Hematopoietic multipotent progenitor cell treated with erythropoietin and hydrocortisone succinate and interleukin-3 and kit ligand, for 6 days (in vitro differentiated cells): Measurements from ENCODE around the gene SNX20.

Source experiments
- DNase-seq: peaks from one replicate; pipeline ENCODE4 v3.0.0-alpha.2; 2015

SNX20 gene, protein sequence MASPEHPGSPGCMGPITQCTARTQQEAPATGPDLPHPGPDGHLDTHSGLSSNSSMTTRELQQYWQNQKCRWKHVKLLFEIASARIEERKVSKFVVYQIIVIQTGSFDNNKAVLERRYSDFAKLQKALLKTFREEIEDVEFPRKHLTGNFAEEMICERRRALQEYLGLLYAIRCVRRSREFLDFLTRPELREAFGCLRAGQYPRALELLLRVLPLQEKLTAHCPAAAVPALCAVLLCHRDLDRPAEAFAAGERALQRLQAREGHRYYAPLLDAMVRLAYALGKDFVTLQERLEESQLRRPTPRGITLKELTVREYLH

GRCh38 chr16:50681021-50681885 lies at the start of gene SNX20:
Gene SNX20 (minus strand): TSS chr16:50681312. CDS start chr16:50677526, 3,786 bp downstream.
- peak; percentile 86 for DNase-seq

DNA sequence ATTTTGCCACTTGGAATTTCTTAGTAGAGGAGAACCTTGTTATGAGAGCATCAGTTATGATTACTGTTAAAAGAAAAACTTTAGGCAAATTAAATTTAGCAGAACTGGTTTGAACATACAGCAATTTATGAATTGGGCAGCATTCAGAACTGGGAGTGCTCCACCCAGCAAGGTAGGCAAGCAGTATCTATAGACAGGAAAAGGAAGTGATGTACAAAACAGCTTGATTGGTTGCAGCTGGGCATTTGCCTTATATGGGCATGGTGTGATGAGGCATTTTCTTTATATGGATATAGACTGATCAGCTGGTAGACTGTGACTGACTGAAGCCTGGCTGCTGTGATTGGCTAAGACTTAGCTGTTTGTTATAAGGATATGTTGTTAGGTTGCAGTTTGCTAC lies 43.2 kb upstream of the SNX20 start:
- no peak for DNase-seq

- no peak for DNase-seq
These were observed 41.8 kb upstream of the SNX20 start for GRCh38 chr16:50722960-50723359.

DNA sequence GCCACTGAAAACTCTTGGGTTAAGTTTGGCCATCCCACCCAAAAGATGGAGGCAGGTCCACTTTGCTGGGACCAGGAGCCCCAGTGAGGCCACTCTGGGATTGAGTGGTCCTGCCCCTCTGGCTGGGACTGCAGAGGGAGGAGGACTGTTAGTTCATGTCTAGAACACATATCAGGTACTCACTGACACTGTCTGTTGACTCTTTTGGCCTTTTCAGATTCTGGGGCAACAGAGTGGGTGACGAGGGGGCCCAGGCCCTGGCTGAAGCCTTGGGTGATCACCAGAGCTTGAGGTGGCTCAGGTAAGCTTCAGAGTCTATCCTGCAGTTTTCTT lies 41.3 kb upstream of the SNX20 start:
- DNase-seq = no peak

GRCh38 chr16:50721549-50722404 lies 40.7 kb upstream of the SNX20 start:
- no peak for DNase-seq

DNA sequence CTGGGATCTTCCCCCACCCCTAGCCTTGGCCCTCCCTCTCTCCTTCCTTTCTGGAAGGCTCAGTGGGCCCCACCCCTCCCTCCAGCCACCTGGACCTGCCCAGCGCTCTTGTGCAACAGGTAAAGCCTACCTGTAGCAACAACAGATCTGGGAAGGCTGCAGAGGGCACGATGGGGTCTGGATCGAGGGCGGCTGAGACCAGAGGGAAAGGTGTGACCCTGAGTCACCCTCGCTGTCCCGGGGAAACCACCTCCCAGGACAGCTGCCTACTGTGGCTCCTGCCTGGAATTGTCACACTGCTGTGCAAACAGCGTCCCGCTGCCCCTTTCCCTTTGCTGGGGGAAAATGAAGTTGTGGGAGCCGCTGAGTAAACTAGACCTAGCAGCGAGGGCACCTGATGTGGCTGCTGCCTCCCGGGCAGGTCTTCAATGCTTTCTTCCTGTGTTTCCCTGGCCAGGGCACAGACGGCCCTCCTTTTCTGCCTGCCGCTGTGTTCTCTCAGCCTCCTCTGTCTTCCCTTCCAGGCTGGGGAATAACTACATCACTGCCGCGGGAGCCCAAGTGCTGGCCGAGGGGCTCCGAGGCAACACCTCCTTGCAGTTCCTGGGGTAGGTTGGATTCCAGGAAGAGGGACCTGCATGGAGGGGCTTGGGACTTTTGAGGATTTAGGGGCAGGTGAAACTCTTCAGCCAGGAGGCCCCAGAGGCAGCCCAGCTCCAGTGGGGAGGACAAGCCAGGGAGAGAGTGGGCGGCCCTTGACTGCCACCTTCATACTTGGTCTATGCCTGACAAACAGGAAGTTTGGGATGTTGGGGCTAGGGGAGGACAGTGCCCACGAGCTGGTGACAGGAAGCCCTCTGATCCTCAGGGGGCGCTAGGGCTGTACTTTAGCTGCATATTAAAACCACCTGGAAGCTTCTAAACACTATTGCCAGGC lies 38.6 kb upstream of the SNX20 start:
- peak; percentile 50 for DNase-seq

DNA sequence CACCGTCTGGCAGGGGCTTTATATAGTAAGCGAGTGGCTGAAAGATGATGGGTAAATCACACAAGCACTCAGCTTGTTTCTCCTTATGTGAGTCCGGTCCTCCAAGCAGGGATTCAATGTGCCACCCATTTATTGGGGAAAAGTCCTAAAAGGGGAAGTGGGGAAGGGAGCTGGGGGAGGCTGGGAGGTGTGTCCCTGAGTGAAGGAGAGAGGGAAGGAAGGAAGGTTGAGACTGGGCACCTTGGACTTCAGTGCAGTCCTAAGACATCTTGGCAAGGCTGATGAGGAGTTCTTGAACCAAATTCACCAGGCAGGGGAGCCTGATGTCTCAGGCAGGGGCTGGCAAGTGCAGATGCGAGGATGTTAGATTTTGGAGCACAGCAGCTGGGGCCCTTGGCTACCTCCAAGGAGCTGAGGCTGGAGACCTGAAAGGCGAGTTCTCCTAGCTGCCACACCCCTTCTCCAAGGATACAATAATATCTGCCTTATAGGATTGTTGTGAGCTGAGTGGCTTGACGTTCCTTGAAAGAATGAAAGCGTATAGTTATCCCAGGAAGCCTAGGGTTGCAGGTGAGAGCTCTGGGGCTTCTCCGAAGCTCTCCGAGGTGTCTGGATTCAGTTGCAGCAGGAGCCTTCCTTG lies 37.8 kb upstream of the SNX20 start:
- DNase-seq = no peak

DNA sequence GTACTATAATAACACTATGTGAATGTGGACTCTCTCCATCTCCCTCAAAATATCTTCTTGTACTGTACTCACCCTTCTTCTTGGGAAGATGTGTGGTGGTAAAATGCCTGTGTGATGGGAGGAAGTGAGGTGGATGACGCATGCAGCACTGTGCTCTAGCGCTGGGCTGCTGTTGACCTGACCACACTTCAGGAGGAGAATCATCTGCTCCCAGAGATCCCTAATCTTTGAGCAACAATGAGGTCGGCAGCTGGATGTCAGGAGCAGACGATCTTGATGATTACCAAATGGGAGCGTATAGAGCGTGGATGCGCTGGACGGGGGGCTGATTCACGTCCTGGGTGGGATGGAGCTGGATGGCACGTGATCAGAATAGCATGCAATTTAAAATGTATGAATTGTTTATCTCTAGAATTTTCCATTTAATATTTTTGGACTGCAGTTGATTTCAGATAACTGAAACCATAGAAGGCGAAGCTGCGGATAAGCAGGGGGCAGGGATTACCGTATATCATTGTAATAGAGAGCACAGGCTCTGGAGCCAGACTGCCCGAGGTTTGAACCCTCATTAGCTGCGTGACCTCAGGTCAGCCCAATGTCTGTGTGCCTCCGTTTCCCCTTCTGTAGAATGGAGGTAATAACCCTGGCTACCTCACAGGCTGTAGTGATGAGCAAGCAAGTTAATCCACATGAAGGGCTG lies 37.1 kb upstream of the SNX20 start:
- DNase-seq = no peak

DNA sequence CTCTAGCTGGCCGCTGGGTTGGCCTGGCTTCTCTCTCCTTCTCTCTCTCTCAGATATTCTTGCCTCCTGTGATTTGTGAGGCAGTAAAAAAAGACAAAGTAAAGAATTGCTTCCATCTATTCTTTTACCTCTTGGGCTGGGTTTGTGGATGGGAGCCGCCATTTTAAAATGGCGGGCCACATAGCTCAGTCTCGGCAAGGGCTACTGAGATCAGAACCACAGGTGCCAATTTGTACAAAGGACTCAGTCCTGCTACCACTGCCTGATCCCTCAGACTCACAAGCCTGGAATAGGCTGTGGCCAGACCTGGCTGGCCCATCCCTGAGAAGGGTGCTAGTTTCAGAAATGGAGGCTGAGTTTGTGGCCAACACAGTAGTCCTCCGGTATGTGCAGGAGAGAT lies 36.4 kb upstream of the SNX20 start:
- no peak for DNase-seq

DNA sequence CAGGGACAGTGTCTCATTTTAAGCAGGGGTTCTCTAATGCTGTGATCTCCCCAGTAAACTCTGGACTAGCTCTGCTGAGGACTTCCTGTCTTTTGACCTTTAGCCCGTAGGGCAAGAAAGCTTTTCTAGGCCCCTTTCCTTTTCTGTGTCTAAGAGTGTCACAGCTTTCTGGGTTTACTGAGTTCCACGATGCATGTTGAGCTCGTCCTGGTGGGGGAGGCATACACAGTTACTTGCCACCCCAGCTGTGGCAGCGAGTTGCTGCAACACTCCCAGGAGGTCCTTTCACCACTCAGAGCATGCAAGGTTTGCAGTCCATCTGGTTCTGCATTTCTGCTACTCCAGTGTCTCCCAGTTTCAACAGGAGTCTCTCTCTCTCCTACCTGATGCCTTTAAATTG lies 36.0 kb upstream of the SNX20 start:
- no peak for DNase-seq

GRCh38 chr16:50712956-50713355 lies 31.8 kb upstream of the SNX20 start:
- no peak for DNase-seq

- no peak for DNase-seq
These were observed 31.4 kb upstream of the SNX20 start for GRCh38 chr16:50712560-50712898.

DNA sequence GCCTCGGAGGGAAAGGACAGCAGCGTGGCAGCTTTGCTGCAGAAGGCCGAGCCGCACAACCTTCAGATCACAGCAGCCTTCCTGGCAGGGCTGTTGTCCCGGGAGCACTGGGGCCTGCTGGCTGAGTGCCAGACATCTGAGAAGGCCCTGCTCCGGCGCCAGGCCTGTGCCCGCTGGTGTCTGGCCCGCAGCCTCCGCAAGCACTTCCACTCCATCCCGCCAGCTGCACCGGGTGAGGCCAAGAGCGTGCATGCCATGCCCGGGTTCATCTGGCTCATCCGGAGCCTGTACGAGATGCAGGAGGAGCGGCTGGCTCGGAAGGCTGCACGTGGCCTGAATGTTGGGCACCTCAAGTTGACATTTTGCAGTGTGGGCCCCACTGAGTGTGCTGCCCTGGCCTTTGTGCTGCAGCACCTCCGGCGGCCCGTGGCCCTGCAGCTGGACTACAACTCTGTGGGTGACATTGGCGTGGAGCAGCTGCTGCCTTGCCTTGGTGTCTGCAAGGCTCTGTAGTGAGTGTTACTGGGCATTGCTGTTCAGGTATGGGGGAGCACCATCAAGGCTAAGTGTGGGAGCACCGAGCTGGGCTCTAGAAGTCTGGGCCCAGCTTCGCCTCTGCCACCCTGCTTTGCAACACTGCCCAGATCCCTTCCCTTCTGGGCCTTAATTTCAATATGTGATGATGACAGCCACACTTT lies 30.9 kb upstream of the SNX20 start:
- DNase-seq = no peak

GRCh38 chr16:50711040-50711439 lies 29.9 kb upstream of the SNX20 start:
- no peak for DNase-seq

- DNase-seq = no peak
These were observed 28.9 kb upstream of the SNX20 start for GRCh38 chr16:50709980-50710379.

DNA sequence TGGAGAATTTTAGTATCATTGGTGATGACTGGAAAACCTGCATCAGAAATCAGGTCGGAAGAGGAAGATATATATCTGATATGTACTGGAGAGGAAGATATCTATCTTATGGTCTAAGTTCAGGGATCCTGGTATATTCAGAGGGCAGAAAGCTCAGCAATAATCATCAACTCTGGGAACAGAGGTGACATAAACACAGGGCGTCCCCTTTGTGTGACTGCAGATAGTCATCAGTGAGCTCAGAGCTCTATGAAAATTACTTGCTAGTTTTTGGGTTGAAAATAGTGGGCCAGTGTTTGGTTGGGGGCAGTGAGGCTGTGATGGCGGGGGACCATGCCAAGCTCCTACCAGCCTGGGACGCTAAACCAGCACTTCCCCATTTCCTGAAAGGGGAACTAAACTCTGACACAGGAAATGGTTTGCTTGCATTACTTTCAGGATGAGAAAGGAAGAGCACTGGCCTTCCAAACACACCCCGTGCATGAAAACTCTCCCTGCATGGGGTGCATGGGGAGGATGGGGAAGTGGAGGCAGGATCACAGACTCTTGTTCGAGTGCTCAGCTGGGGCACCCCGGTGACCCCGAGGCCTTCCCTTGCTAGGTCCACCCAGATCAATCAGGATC lies 28.1 kb upstream of the SNX20 start:
- DNase-seq = peak; percentile 68

DNA sequence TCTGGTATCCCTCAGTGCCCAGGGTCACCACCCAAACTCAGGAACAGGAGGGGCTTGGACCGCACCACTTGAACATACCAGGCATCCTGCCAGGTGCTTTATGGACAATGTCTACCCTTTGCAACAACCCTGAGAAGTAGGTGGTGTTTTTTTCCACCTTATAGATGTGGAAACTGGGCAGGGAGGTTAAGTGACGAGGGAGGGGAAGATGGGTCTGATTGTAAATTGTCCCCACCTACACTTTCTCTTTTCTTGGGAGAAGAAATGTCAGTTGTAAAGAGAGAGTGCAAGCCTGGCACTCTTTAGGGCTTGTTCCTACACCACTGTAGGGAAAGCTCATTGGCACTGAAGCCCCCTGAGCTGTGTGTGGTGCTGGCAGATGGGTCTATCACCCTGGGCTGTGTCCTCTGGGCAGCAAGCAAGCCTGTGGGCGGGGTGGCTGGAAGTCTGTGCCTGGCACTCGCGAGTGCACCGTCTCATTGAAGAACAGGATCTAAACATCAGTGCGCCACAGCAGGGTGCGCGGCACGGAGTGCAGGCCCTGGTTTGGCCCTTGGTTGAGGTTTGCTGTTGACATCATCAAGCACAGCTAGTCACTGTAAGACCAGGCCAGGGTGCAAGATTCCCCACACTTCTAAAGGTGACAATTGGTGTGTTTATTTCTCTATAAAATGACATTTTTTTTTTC lies 27.4 kb upstream of the SNX20 start:
- no peak for DNase-seq

DNA sequence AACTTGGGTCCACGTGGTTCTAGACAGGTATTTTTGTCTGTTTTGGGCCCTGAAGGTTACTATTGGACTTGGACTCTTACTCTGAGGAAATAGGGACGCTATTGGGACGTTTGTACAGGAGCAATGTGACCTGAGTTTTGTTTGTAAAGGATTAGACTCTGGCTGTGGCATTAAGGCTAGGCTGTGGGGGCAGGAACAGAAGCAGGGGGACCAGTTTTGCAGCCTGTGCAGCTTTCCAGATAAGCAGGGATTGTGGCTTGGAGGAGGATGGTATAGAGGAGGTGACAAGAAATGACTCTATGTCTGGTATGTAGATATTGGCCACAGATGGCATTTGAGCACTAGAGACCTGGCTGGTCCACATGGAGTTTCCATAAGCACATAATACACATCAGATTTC lies 25.1 kb upstream of the SNX20 start:
- DNase-seq = no peak

GRCh38 chr16:50705436-50706110 lies 24.5 kb upstream of the SNX20 start:
- DNase-seq = no peak
